HCT116 (cell line): Measurements from ENCODE around the gene KCNK18. TPM values are rescaled to one million over a fixed set of nuclear protein-coding genes. Genes with fewer than 3 reads are reported as not detected.

Source experiments
- ATAC-seq: fragments of 200-7000 bp; cut with Tn5 transposase; 2 replicates; pipeline ENCODE4 v1.9.1; 2020; ENCODE audit warnings: mild to moderate bottlenecking, moderate library complexity
- BruUV-seq: library from RNA; stranded (reverse); fragments of 400-500 nt; replicated peaks from 2 replicates; lab custom pipeline; 2021; lab: Mats Ljungman, UMichigan
- CTCF ChIA-PET: fragments of 300-600 bp; sonication (Branson Sonifier 250); formaldehyde crosslinking; loops from one replicate; lab custom pipeline; 2021; ENCODE audit warnings: antibody characterized with exemption; lab: Charles Lee
- POLR2A ChIA-PET: fragments of 300-600, 350-600 bp; sonication (Branson Sonifier 250); formaldehyde crosslinking; loops from one replicate; lab custom pipeline; 2021; ENCODE audit warnings: antibody characterized with exemption; lab: Charles Lee
- RAD21 ChIA-PET, 2 experiments: fragments of 300-600 bp; sonication (Branson Sonifier 250); formaldehyde crosslinking; loops; one replicate each; lab custom pipeline; 2023; ENCODE audit warnings: low total read pairs in 2 of 2; ENCODE audit not compliant: uncharacterized antibody in 2 of 2, unreplicated experiment in 2 of 2, low non-redundant PET in 1 of 2; lab: Charles Lee
- DNase-seq: peaks from one replicate; pipeline ENCODE4 v3.0.0-alpha.2; 2010; ENCODE audit warnings: low read depth, low spot score
- H2AFZ ChIP-seq: fragments of 200-600 bp; shearing (Covaris generic), sonication (generic); 2 replicates; pipeline ENCODE4 v1.6.1; 2017; ENCODE audit warnings: low read depth, mixed run types, mixed read lengths, antibody characterized with exemption, low read length; ENCODE audit not compliant: poor library complexity, severe bottlenecking
- H3K27ac ChIP-seq: 2 replicates; pipeline ENCODE4 v1.5.1; 2012; ENCODE audit warnings: low read depth, low read length
- H3K27me3 ChIP-seq: fragments of 200-600 bp; sonication (generic); 2 replicates; pipeline ENCODE4 v1.6.1; 2016; ENCODE audit warnings: mixed run types, low read length, mixed read lengths; ENCODE audit not compliant: insufficient read depth
- H3K36me3 ChIP-seq, 2 experiments: fragments of 200-500 bp in 1 of 2; fragments of 200-600 bp in 1 of 2; sonication (Bioruptor generic) in 1 of 2; sonication (generic) in 1 of 2; 2 replicates each; pipeline versions ENCODE4 v1.5.1 to v1.6.1; 2014 to 2016; ENCODE audit warnings: low read length in 2 of 2, inconsistent platforms in 1 of 2, mixed read lengths in 1 of 2, mixed run types in 1 of 2; ENCODE audit not compliant: insufficient read depth in 2 of 2, control insufficient read depth in 1 of 2
- H3K4me1 ChIP-seq, 2 experiments: fragments of 200-600 bp in 1 of 2; sonication (generic) in 1 of 2; 2 replicates each; pipeline versions ENCODE4 v1.5.1 to v1.6.1; 2012 to 2017; ENCODE audit warnings: low read length in 2 of 2, inconsistent platforms in 1 of 2, mild to moderate bottlenecking in 1 of 2, mixed read lengths in 1 of 2, mixed run types in 1 of 2, moderate library complexity in 1 of 2; ENCODE audit not compliant: insufficient read depth in 2 of 2, control insufficient read depth in 1 of 2
- H3K4me2 ChIP-seq: fragments of 200-600 bp; sonication (generic); 2 replicates; pipeline ENCODE4 v1.6.1; 2017; ENCODE audit warnings: mixed run types, low read length, mixed read lengths
- H3K4me3 ChIP-seq, 2 experiments: fragments of 200-600 bp in 1 of 2; sonication (generic) in 1 of 2; replicated peaks in 1 of 2; 2 replicates each; pipeline ENCODE4 v1.5.1; 2011 to 2016; ENCODE audit warnings: low read length in 2 of 2, control low read depth in 1 of 2, low read depth in 1 of 2, mild to moderate bottlenecking in 1 of 2, mixed read lengths in 1 of 2, mixed run types in 1 of 2
- H3K79me2 ChIP-seq: fragments of 200-600 bp; sonication (generic); 2 replicates; pipeline ENCODE4 v1.6.1; 2017; ENCODE audit warnings: mild to moderate bottlenecking, mixed run types, low read length, moderate library complexity, mixed read lengths; ENCODE audit not compliant: insufficient read depth
- H3K9ac ChIP-seq: fragments of 200-600 bp; sonication (generic); 2 replicates; pipeline ENCODE4 v1.6.1; 2016; ENCODE audit warnings: low read length, mixed read lengths
- H3K9me2 ChIP-seq: fragments of 200-600 bp; sonication (generic), shearing (Covaris generic); 2 replicates; pipeline ENCODE4 v1.6.1; 2017; ENCODE audit warnings: mixed run types, mild to moderate bottlenecking, moderate library complexity; ENCODE audit not compliant: insufficient read depth
- H3K9me3 ChIP-seq, 2 experiments: fragments of 200-500 bp in 1 of 2; fragments of 200-600 bp in 1 of 2; sonication (Bioruptor generic) in 1 of 2; sonication (generic) in 1 of 2; 2 replicates each; pipeline ENCODE4 v1.6.1; 2014 to 2017; ENCODE audit warnings: low read length in 2 of 2, mixed read lengths in 2 of 2, inconsistent platforms in 1 of 2, low read depth in 1 of 2, mild to moderate bottlenecking in 1 of 2, mixed run types in 1 of 2, moderate library complexity in 1 of 2; ENCODE audit not compliant: control insufficient read depth in 1 of 2, insufficient read depth in 1 of 2
- H4K20me1 ChIP-seq: fragments of 200-600 bp; sonication (generic), shearing (Covaris generic); 2 replicates; pipeline ENCODE4 v1.6.1; 2017; ENCODE audit warnings: mixed run types, mild to moderate bottlenecking, moderate library complexity; ENCODE audit not compliant: insufficient read depth
- ATF3 ChIP-seq: IDR thresholded peaks from 2 replicates; pipeline ENCODE4 v1.6.1; 2012
- CTCF ChIP-seq, 3 experiments: fragments of 200-600 bp in 1 of 3; sonication (generic) in 1 of 3; IDR thresholded peaks in 2 of 3; conservative IDR thresholded peaks in 1 of 3; 2 replicates each; pipeline ENCODE4 v1.5.1; 2012 to 2017; ENCODE audit warnings: low read depth in 2 of 3, low read length in 2 of 3, antibody characterized with exemption in 1 of 3, borderline replicate concordance in 1 of 3, control low read depth in 1 of 3, mild to moderate bottlenecking in 1 of 3, mixed read lengths in 1 of 3, mixed run types in 1 of 3, moderate library complexity in 1 of 3; ENCODE audit not compliant: insufficient read depth in 1 of 3
- EGR1 ChIP-seq: IDR thresholded peaks from 2 replicates; pipeline ENCODE4 v1.6.1; 2012; ENCODE audit warnings: low read depth
- ELF1 ChIP-seq: IDR thresholded peaks from 2 replicates; pipeline ENCODE4 v1.6.1; 2012; ENCODE audit warnings: low read depth, borderline replicate concordance
- FOSL1 ChIP-seq: IDR thresholded peaks from 2 replicates; pipeline ENCODE4 v1.6.1; 2012; ENCODE audit warnings: low read depth
- JUND ChIP-seq: IDR thresholded peaks from 2 replicates; pipeline ENCODE4 v1.6.1; 2012
- MAX ChIP-seq: IDR thresholded peaks from 2 replicates; pipeline ENCODE4 v1.6.1; 2012
- POLR2A ChIP-seq: IDR thresholded peaks from 2 replicates; pipeline ENCODE4 v1.7.0; 2011; ENCODE audit warnings: borderline replicate concordance; ENCODE audit not compliant: insufficient read depth, insufficient read length; ENCODE audit errors: extremely low read depth
- POLR2AphosphoS5 ChIP-seq: IDR thresholded peaks from 2 replicates; pipeline ENCODE4 v1.6.1; 2011; ENCODE audit warnings: mild to moderate bottlenecking, low read depth, low read length, moderate library complexity
- RAD21 ChIP-seq: IDR thresholded peaks from 2 replicates; pipeline ENCODE4 v1.6.1; 2012; ENCODE audit warnings: low read depth, mild to moderate bottlenecking
- SIN3A ChIP-seq: IDR thresholded peaks from 2 replicates; pipeline ENCODE4 v1.6.1; 2012; ENCODE audit warnings: low read depth
- SP1 ChIP-seq: IDR thresholded peaks from 2 replicates; pipeline ENCODE4 v1.6.1; 2012; ENCODE audit warnings: low read depth
- SRF ChIP-seq: IDR thresholded peaks from 2 replicates; pipeline ENCODE4 v1.6.1; 2012; ENCODE audit warnings: low read depth
- TCF7L2 ChIP-seq: IDR thresholded peaks from 2 replicates; pipeline ENCODE4 v1.7.0; 2011; ENCODE audit warnings: borderline replicate concordance, inconsistent platforms; ENCODE audit not compliant: insufficient read depth, insufficient read length; ENCODE audit errors: extremely low read depth
- YY1 ChIP-seq: IDR thresholded peaks from 2 replicates; pipeline ENCODE4 v1.6.1; 2011; ENCODE audit warnings: low read length, low read depth, moderate library complexity, mild to moderate bottlenecking; ENCODE audit not compliant: insufficient replicate concordance; ENCODE audit errors: extremely low read depth
- ZBTB33 ChIP-seq: IDR thresholded peaks from 2 replicates; pipeline ENCODE4 v1.6.1; 2011; ENCODE audit warnings: mild to moderate bottlenecking, low read length, moderate library complexity; ENCODE audit not compliant: insufficient replicate concordance; ENCODE audit errors: extremely low read depth
- ZFX ChIP-seq: fragments of 450-650 bp; IDR thresholded peaks from 2 replicates; pipeline ENCODE4 v1.6.1; 2017
- ZNF274 ChIP-seq: fragments of 200-500 bp; sonication (Bioruptor generic); IDR thresholded peaks from 2 replicates; pipeline ENCODE4 v1.6.1; 2014; ENCODE audit warnings: mild to moderate bottlenecking, low read depth, low read length, inconsistent platforms
- intact Hi-C: fragments of 100-400 bp; cut with micrococcal nuclease; formaldehyde crosslinking; loops from 2 replicates; pipeline ENCODE4 v1.10.0; 2022
- total RNA-seq: library from RNA; stranded (reverse); gene quantifications from one replicate; pipeline ENCODE4 v1.2.1, GENCODE V29; 2021; ENCODE audit not compliant: unreplicated experiment

KCNK18 gene
- total RNA-seq, 1 experiment from 2014 or later: not detected

- peak; percentile 46 for ATAC-seq
- H3K4me2 ChIP-seq: no peak overlapping the region
- H3K27ac ChIP-seq: no peak overlapping the region
- BruUV-seq: no TSS peak
- H3K27me3 ChIP-seq: 0 out of 2 replicates have a peak, but pooled peaks cover 2% of the 10 kb centered on the region
- H3K79me2 ChIP-seq: no peaks in the 10 kb centered on the region
- H3K9me2 ChIP-seq: no peaks in the 10 kb centered on the region
- H3K36me3 ChIP-seq: no peaks in the 10 kb centered on the region
- no peak overlapping the region for H3K9ac ChIP-seq
- no peaks in the 10 kb centered on the region for H3K4me1 ChIP-seq
- CTCF ChIA-PET: interaction anchor here (1.1 to 1.5 kb wide), 2 partner anchors 23 to 80 kb away, joined by 3 to 4 read pairs; no protein-coding TSS in a partner anchor
- intact Hi-C loops: no loop called here
- H3K9me3 ChIP-seq: no peaks in the 10 kb centered on the region
- POLR2A ChIA-PET: no interaction called here
- no peaks in the 10 kb centered on the region for H4K20me1 ChIP-seq
- H2AFZ ChIP-seq: no peak overlapping the region
- RAD21 ChIA-PET: interaction anchor here in 1 of 2 experiments (1.0 kb wide), 1 partner anchor 23 kb away, joined by 5 read pairs; no protein-coding TSS in a partner anchor
- TF ChIP-seq SP1 (no peak), ELF1 (no peak), EGR1 (no peak), JUND (no peak), SRF (no peak), TCF7L2 (no peak), FOSL1 (no peak), POLR2A (no peak), ATF3 (no peak), MAX (no peak), POLR2AphosphoS5 (no peak), ZNF274 (no peak), CTCF (IDR thresholded peaks at IDR 0.05 in 2 of 3, conservative IDR thresholded peaks at IDR 0.05 in 1 of 3; ENCODE audit: borderline replicate concordance in 1 of 3, insufficient read depth in 1 of 3, low read depth in 2 of 3, low read length in 2 of 3) (no peak), SIN3A (no peak), RAD21 (no peak), ZFX (no peak), ZBTB33 (no peak), YY1 (no peak)
- no peak for DNase-seq
- H3K4me3 ChIP-seq: no peak overlapping the region
Measured at GRCh38 chr10:117239721-117240620, 42.7 kb downstream of the KCNK18 start.
